AG09309 (cell line): ENCODE results near the gene HSPA12A.

Experiments
- DNase-seq: peaks from one replicate; pipeline ENCODE4 v3.0.0-alpha.2; 2010; ENCODE audit warnings: low read depth
- H3K4me3 ChIP-seq: 2 replicates; pipeline ENCODE4 v1.5.1; 2011; ENCODE audit warnings: mild to moderate bottlenecking, low read depth, low read length, moderate library complexity; ENCODE audit not compliant: control insufficient read depth
- CTCF ChIP-seq: IDR thresholded peaks from 2 replicates; pipeline ENCODE4 v1.5.1; 2011; ENCODE audit warnings: mild to moderate bottlenecking, low read depth, low read length, inconsistent platforms; ENCODE audit not compliant: insufficient read depth, control insufficient read depth; ENCODE audit errors: missing control alignments

HSPA12A gene

GRCh38 chr10:116676118-116676517 is 66.2 kb downstream of the HSPA12A start:
- no peak overlapping the region for H3K4me3 ChIP-seq
- TF ChIP-seq CTCF = no peak
- DNase-seq = no peak

- DNase-seq = no peak
- no peak overlapping the region for H3K4me3 ChIP-seq
- TF ChIP-seq CTCF = no peak
Measured at GRCh38 chr10:116674901-116675423, 67.4 kb downstream of the HSPA12A start.

DNA sequence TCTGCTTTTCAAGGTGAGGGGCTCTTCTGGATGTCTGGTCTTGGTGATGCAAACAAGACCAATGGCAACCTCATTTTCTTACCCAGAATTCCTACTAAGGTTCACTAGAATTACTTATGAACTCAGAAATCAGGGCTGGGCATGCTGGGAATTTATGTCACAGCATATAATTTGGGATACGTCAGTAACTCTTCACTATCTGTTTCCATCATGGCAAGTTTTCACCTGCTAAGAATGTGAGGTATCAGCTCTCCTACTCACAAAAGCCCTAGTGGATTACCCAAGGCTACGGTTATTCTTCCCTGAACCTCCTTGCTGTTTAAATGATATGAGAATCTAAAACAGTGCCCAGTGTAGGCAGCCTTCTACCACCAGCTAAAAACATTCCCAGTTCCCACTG is 68.5 kb downstream of the HSPA12A start:
- no peak overlapping the region for H3K4me3 ChIP-seq
- DNase-seq = no peak
- no peak for TF ChIP-seq CTCF

DNA sequence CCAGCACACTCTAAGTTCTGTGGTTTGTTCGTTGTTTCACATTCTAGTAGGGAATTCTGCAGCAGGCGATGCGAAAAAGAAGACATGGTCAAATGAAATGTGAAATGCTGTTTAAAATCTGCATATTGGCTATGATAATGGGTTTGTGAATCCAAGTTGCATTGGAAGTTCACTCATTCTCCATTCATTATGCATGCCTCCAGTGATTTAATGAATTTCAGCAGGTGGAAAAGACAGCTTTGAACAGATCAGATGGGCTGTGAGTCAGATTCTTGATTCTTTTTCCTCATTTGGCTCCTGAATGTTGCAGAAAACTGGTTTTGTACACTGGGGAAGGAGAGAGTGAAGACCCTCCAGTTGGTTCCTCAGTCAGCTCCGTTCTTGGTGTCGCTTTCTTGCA is 69.5 kb downstream of the HSPA12A start:
- no peak for TF ChIP-seq CTCF
- H3K4me3 ChIP-seq = no peak overlapping the region
- DNase-seq = no peak

DNA sequence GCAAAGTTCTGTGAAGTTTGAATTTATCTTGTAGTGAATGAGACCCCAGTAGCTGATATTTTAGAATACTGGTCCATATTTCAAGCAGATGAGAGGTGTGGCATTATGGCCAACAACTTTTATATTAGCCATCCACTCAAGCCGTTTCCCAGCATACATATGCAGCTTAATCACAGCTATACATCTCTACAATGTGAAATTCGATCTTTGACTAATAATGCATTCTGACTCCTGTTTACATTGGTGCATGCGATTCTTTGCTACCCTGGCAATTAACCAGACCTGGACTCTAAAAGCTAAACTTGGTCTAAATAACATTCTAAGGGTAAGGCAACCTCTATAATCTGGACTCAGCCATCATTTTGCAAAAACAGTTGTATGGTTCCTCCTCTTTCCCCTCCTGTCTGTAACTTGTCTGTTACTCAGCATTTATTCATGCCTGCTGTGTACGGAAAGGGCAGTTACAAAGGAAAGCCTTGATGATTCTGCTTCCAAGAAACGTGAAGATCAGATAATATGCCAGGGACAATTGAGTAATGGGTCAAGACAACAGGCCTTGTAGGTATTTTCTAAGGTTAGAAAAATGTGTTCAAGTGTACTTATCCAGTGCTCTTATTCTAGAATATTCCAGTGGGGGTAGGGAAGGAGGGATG is 71.0 kb downstream of the HSPA12A start:
- no peak overlapping the region for H3K4me3 ChIP-seq
- DNase-seq = no peak
- TF ChIP-seq CTCF = no peak

DNA sequence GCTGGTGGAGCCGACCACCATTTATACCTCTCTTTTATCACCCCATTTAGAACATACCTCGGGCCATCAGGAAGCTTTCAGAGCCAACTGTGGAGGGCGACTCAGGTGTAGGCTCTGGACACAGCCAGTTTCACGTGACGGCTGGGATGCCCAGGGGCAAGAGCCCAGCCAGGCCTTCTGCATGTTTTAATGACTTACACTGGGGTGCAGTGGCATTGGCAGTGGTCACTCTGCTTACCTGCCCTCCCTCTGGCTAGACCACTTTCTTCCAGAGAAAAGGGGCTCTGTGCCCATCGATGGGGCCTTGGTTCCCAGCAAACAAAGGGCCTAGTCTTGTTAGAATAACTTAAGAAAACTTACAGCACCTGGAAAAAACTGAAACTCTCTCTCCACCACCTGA is 71.7 kb downstream of the HSPA12A start:
- no peak for TF ChIP-seq CTCF
- no peak overlapping the region for H3K4me3 ChIP-seq
- no peak for DNase-seq
